B cell (primary cell): Measurements from ENCODE around the gene GIMAP8. TPM values are rescaled to one million over a fixed set of nuclear protein-coding genes. Genes with fewer than 3 reads are reported as not detected.

Experiments
- ATAC-seq: fragments of 200-7000 bp; cut with Tn5 transposase; one replicate; pipeline ENCODE4 v1.10.0; 2021; ENCODE audit warnings: low read depth, mild to moderate bottlenecking, moderate number of reproducible peaks, moderate library complexity
- CTCF ChIA-PET: fragments of 350-600 bp; sonication (Branson Sonifier 250); formaldehyde crosslinking; loops from one replicate; lab custom pipeline; 2021; ENCODE audit warnings: antibody characterized with exemption, inconsistent platforms; lab: Charles Lee
- POLR2A ChIA-PET: fragments of 350-600 bp; sonication (Branson Sonifier 250); formaldehyde crosslinking; loops from one replicate; lab custom pipeline; 2021; ENCODE audit warnings: antibody characterized with exemption; lab: Charles Lee
- DNase-seq: peaks from one replicate; pipeline ENCODE4 v3.0.0; 2013
- H2AFZ ChIP-seq: 2 replicates; pipeline ENCODE4 v1.6.1; 2012; ENCODE audit warnings: mild to moderate bottlenecking, low read depth, low read length; ENCODE audit not compliant: insufficient read depth, poor library complexity, severe bottlenecking
- H3K27ac ChIP-seq, 2 donors: 1 replicate in 1 of 2; 2 replicates in 1 of 2; pipeline ENCODE4 v1.5.1; 2012 to 2013; ENCODE audit warnings: low read length in 2 of 2, mild to moderate bottlenecking in 2 of 2, moderate library complexity in 1 of 2
- H3K27me3 ChIP-seq, 4 experiments: fragments of 200-600 bp in 1 of 4; sonication (generic) in 1 of 4; replicated peaks in 1 of 4; 1 replicate in 2 of 4; 2 replicates in 2 of 4; pipeline versions ENCODE4 v1.6.1 to v1.7.0; 2013 to 2016; ENCODE audit warnings: low read length in 3 of 4, mild to moderate bottlenecking in 2 of 4, mixed read lengths in 1 of 4, moderate library complexity in 1 of 4; ENCODE audit not compliant: insufficient read depth in 4 of 4, control insufficient read depth in 3 of 4; ENCODE audit errors: control extremely low read depth in 1 of 4
- H3K36me3 ChIP-seq, 2 experiments: replicated peaks in 1 of 2; 1 replicate in 1 of 2; 2 replicates in 1 of 2; pipeline versions ENCODE4 v1.6.1 to v1.7.1; 2013; ENCODE audit warnings: low read length in 1 of 2; ENCODE audit not compliant: insufficient read depth in 2 of 2, control insufficient read depth in 1 of 2; ENCODE audit errors: control extremely low read depth in 1 of 2, extremely low read depth in 1 of 2
- H3K4me1 ChIP-seq, 2 donors: fragments of 200-600 bp in 1 of 2; sonication (generic) in 1 of 2; 1 replicate in 1 of 2; 2 replicates in 1 of 2; pipeline versions ENCODE4 v1.5.1 to v1.6.1; 2013 to 2017; ENCODE audit warnings: low read length in 2 of 2; ENCODE audit not compliant: control insufficient read depth in 2 of 2, insufficient read depth in 2 of 2
- H3K4me2 ChIP-seq: replicated peaks from 2 replicates; pipeline ENCODE3; 2012; ENCODE audit warnings: mild to moderate bottlenecking, low read depth, low read length; ENCODE audit not compliant: poor library complexity, severe bottlenecking
- H3K4me3 ChIP-seq, 5 experiments: fragments of 200-600 bp in 1 of 5; sonication (generic) in 1 of 5; 1 replicate in 3 of 5; 2 replicates in 2 of 5; pipeline versions ENCODE4 v1.5.1 to v1.7.0; 2011 to 2016; ENCODE audit warnings: low read length in 4 of 5, mild to moderate bottlenecking in 4 of 5, low read depth in 2 of 5, control low read depth in 1 of 5, moderate library complexity in 1 of 5; ENCODE audit not compliant: insufficient read depth in 1 of 5; ENCODE audit errors: control extremely low read depth in 1 of 5, extremely low read depth in 1 of 5
- H3K79me2 ChIP-seq: fragments of 200-600 bp; sonication (generic); one replicate; pipeline ENCODE4 v1.6.0; 2016; ENCODE audit warnings: low read length; ENCODE audit not compliant: control insufficient read depth, insufficient read depth
- H3K9ac ChIP-seq: fragments of 200-600 bp; sonication (generic); 2 replicates; pipeline ENCODE4 v1.6.1; 2017; ENCODE audit warnings: mild to moderate bottlenecking, low read length, moderate library complexity
- H3K9me3 ChIP-seq, 3 donors: one replicate each; pipeline versions ENCODE4 v1.6.1 to v1.7.1; 2013; ENCODE audit warnings: low read length in 2 of 3; ENCODE audit not compliant: control insufficient read depth in 2 of 3, insufficient read depth in 1 of 3; ENCODE audit errors: control extremely low read depth in 1 of 3
- H4K20me1 ChIP-seq: 2 replicates; pipeline ENCODE4 v1.6.0; 2012; ENCODE audit warnings: mild to moderate bottlenecking, low read length; ENCODE audit not compliant: insufficient read depth, control insufficient read depth, poor library complexity, severe bottlenecking
- H3K27ac Mint-ChIP-seq: one replicate; pipeline ENCODE4 v1.8.0; 2021; ENCODE audit warnings: mixed read lengths
- H3K27me3 Mint-ChIP-seq: one replicate; pipeline ENCODE4 v1.8.0; 2021; ENCODE audit warnings: mixed read lengths
- H3K4me1 Mint-ChIP-seq: one replicate; pipeline ENCODE4 v1.8.0; 2021; ENCODE audit warnings: mixed read lengths
- H3K4me3 Mint-ChIP-seq: one replicate; pipeline ENCODE4 v1.8.0; 2021; ENCODE audit warnings: mixed read lengths
- H3K9me3 Mint-ChIP-seq: one replicate; pipeline ENCODE4 v1.8.0; 2022; ENCODE audit warnings: mixed read lengths; ENCODE audit not compliant: insufficient read depth
- CTCF ChIP-seq: fragments of 200-600 bp; IDR thresholded peaks from one replicate; pipeline ENCODE4 v1.8.0; 2022; ENCODE audit warnings: antibody characterized with exemption, mild to moderate bottlenecking
- EZH2 ChIP-seq: IDR thresholded peaks from 2 replicates; pipeline ENCODE4 v1.6.1; 2012; ENCODE audit warnings: borderline replicate concordance, low read depth, mild to moderate bottlenecking, moderate library complexity, low read length; ENCODE audit not compliant: insufficient read depth, poor library complexity, severe bottlenecking
- WGBS: methylation state at CpG from one replicate; pipeline ENCODE4 v1.1.5; 2013; ENCODE audit warnings: missing lambda C conversion rate; ENCODE audit not compliant: insufficient coverage; 5-methylcytosine and 5-hydroxymethylcytosine counted together
- intact Hi-C: fragments of 100-400 bp; cut with micrococcal nuclease; formaldehyde crosslinking; loops from one replicate; pipeline ENCODE4 v1.10.0; 2022
- polyA plus RNA-seq: library from polyadenylated mRNA; depleted of rRNA; stranded (reverse); fragments of >200 nt; gene quantifications from 2 replicates; pipeline ENCODE4 v1.2.3, GENCODE V29; 2012
- total RNA-seq, 2 donors: library from RNA; stranded (reverse); fragments of 120-200 nt in 1 of 2; gene quantifications; 1 replicate in 1 of 2; 2 replicates in 1 of 2; pipeline versions ENCODE4 v1.2.3 to v1.2.4, GENCODE V29; 2013 to 2022

The GIMAP8 gene
- total and polyA plus RNA-seq, 2 donors (not counting 1 experiment from before 2014, with no cell fraction given), result 0.34 to 0.47 TPM

GRCh38 chr7:150412016-150412415 lies 38.4 kb upstream of the GIMAP8 start:
- Histone ChIP-seq H3K9me3 (peaks cover 0 to 3% (median 0%) of the 10 kb centered on the region in 3 donors), H3K27ac (no peak overlapping the region), H3K4me3 (no peak overlapping the region), H3K27me3 (no peaks in the 10 kb centered on the region), H3K4me2 (no peak overlapping the region), H4K20me1 (no peaks in the 10 kb centered on the region), H3K79me2 (peaks cover 14% of the 10 kb centered on the region), H3K9ac (no peak overlapping the region), H2AFZ (no peak overlapping the region), H3K4me1 (peaks cover 25 to 32% of the 10 kb centered on the region in 2 donors), H3K36me3 (peaks cover 0 to 37% of the 10 kb centered on the region in 2 experiments)
- H3K4me3 Mint-ChIP-seq, result no peak overlapping the region
- no peaks in the 10 kb centered on the region for H3K9me3 Mint-ChIP-seq
- no peak for ATAC-seq
- ChIA-PET POLR2A (no interaction called here), CTCF (interaction anchor here (4.9 kb wide), 1 partner anchor 55 kb away, joined by 25 read pairs; no protein-coding TSS in a partner anchor)
- no peak for DNase-seq
- TF ChIP-seq CTCF (no peak), EZH2 (no peak)
- H3K4me1 Mint-ChIP-seq, result peaks cover 30% of the 10 kb centered on the region
- H3K27me3 Mint-ChIP-seq, result no peaks in the 10 kb centered on the region
- no peak overlapping the region for H3K27ac Mint-ChIP-seq
- intact Hi-C loops, result no loop called here
- over 99% methylated on average over 10 of the region's 11 CpGs for WGBS

GRCh38 chr7:150412518-150413488 lies 37.6 kb upstream of the GIMAP8 start:
- Mint-ChIP-seq H3K4me1 (peaks cover 27% of the 10 kb centered on the region), H3K9me3 (no peaks in the 10 kb centered on the region), H3K27me3 (no peaks in the 10 kb centered on the region), H3K4me3 (no peak overlapping the region), H3K27ac (peak overlapping the region; percentile 27)
- Histone ChIP-seq H3K4me1 (peaks cover 18 to 25% of the 10 kb centered on the region in 2 donors), H3K4me2 (no peak overlapping the region), H3K9me3 (no peaks in the 10 kb centered on the region), H3K4me3 (no peak overlapping the region), H3K36me3 (peaks cover 0 to 37% of the 10 kb centered on the region in 2 experiments), H3K9ac (no peak overlapping the region), H3K27me3 (no peaks in the 10 kb centered on the region), H2AFZ (no peak overlapping the region), H3K79me2 (peaks cover 9% of the 10 kb centered on the region), H3K27ac (no peak overlapping the region), H4K20me1 (no peaks in the 10 kb centered on the region)
- no peak for TF ChIP-seq CTCF
- no peak for TF ChIP-seq EZH2
- ATAC-seq, result no peak
- CTCF ChIA-PET, result interaction anchor here (0.7 to 4.9 kb wide), 2 partner anchors 35 to 56 kb away, joined by 3 to 25 read pairs; no protein-coding TSS in a partner anchor
- DNase-seq, result no peak
- intact Hi-C loops, result no loop called here
- POLR2A ChIA-PET, result no interaction called here
- 96% methylated on average over 36 of the region's 37 CpGs for WGBS
